ENCODE results near the gene AMPD1.

The AMPD1 gene

GRCh38 chr1:114696810-114697209 lies 1.5 kb upstream of the AMPD1 start:
- DNase-seq = no peak

DNA sequence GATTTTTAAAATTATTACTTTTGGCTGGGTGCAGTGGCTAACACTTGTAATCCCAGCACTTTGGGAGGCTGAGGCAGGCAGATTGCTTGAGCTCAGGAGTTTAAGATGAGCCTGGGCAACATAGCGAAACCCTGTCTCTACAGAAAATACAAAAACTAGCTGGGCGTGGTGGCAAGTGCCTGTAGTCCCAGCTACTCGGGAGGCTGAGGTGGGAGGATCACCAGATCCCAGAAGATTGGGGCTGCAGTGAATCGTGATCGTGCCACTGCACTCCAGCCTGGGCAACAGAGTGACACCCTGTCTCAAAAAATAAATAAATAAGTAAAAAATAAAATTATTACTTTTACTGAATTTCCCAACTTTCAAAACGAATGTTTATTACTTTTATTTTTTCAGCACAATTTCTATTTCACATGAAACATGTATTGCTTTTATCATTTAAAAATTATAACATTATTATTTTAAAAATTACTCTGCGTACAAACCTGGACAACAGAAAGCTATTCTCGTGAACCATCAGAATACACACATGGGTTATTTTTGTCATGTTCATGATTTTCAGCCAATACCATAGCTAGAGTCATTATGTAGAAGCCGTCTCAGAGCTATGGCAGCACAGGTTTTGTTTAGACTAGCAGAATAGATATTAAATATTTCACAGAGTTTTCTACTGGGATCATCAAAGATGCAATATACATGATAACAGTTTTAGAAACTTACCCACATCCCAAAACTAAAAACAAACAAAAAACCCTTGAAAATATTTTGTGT lies 621 bp downstream of the AMPD1 start:
- DNase-seq = no peak

DNA sequence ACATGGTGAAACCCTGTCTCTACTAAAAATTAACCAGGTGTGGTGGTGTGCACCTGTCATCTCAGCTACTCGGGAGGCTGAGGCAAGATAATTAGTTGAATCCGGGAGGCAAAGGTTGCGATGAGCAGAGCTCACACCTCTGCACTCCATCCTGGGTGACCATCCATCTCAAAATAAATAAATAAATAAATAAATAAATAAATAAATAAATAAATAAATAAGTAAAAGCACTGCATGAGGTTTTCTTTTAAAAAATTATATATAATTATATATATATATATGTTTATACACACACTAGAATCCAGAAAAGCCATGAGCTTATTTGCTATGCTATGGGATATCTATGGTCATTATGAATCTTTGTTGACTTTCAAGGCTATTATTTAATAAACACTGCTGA lies 2.4 kb downstream of the AMPD1 start:
- no peak for DNase-seq

DNA sequence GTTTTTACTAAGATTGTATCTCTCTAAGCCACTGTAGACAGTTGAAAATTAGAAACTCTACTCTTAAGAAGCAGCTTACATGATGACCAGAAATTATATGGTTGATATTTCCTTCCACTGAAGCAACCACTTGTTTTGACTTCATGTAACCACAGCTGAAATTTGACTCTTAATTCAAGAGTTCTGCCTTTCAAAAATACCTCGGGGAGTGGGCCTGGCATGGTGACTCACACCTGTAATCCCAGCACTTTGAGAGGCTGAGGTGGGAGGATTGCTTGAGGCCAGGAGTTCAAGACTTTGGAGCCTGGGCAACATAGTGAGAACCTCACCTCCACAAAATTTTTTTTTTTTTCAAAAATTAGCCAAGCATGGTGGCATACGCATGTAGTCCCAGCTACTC lies 4.3 kb downstream of the AMPD1 start:
- no peak for DNase-seq

- DNase-seq = no peak
Measured at GRCh38 chr1:114690148-114690547, 5.2 kb downstream of the AMPD1 start.

GRCh38 chr1:114688526-114688925 lies 6.8 kb downstream of the AMPD1 start:
- DNase-seq = no peak

DNA sequence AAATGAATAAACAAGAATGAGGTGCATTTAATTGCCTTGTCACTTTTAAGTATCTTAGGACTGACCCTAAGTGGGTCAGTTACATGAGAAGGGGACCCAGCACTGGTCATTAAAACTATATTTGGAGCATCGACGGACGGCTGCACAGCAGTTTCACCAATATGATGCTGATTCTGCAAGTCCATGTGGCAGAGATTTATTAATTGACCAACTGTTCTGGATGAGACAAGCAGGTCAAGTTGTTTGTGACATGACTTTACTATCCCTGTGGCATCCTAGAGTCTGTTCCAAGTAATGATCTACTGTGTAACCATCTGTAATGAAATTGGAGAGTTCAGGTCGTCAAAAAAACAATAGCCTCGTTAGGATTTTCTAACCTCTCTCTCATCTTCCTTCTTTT lies 9.5 kb downstream of the AMPD1 start:
- DNase-seq = no peak

- no peak for DNase-seq
Measured at GRCh38 chr1:114677691-114678090, 17.7 kb downstream of the AMPD1 start.

- DNase-seq = no peak
Measured at GRCh38 chr1:114676115-114676514, 19.2 kb downstream of the AMPD1 start.

- no peak for DNase-seq
Measured at GRCh38 chr1:114671939-114672275, 23.4 kb downstream of the AMPD1 start.

- DNase-seq = peak; percentile 26
Measured at GRCh38 chr1:114671011-114671938, 24.1 kb downstream of the AMPD1 start.

DNA sequence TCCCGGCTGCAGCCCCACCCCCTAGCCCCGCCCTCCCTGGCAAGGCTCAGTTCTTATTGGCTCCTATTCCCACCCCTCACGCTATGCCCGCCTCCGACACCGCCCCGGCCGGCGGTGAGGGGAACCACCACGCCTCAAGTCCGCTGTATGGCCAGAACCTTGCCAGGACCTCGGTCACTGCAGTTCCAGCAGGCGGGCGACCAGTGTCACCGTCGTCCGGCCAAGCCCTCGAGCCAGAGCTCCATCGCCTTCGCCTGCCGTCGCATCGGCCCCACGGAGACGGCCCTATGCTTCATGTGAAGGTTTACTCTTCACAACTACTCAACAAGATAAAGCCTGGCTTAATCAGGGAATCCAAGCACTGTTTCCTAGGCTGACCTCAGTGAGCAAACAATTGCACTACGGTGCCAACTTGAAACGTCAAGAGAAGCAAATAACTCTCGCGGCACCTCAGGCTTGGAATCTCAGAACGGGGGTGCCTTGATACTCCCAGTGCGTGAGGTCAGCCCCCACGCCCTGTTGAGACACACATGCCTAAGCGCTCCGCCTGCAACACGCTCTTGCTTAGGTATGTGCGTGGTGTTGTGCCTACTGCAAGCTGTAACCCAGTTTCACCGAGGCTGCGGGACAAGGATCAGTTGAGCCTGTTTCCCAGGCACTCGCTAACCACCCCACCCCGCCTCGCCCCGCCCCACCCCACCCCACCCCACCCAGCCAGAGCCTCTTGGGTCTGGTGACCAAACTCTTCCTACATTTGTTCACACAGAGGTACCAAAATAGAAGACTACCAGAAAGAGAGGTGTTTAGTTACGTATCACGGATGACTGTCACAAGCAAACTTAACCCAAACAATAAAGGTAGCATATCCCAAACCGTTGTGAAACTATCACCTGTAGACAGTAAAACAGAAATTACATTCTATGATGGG lies 25.0 kb downstream of the AMPD1 start:
- peak; percentile 50 for DNase-seq

DNA sequence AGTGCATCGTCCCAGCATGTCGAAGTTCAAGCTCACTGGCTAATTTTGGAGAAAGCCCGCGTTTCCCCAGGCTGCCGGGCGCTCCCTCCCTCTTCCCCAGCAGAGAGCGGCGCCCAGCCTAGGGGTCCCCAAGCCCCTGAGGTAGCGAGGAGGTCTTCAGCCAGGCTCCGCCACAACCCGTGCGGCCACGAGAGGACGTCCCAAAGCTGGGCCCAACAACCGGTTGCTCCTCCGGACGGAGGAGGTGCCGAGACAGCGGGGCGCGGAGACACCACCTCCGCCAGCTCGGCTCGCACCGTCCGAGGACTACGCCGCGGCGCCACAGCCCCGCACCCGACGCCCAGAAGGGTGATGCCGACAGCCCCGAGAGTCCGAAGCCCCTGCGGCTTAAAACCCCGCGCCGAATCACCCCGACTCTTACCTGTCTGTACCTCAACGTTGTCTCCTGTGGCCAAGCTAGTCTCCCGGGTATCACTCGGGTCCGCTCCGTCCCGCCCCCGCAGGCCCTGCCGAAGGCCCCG lies 25.7 kb downstream of the AMPD1 start, which contains the start of gene DENND2C:
TSS of gene DENND2C (minus strand) at position 488 of the 521 bp plus-strand sequence. CDS start 44,065 bp downstream, outside the sequence.
- no peak for DNase-seq

DNA sequence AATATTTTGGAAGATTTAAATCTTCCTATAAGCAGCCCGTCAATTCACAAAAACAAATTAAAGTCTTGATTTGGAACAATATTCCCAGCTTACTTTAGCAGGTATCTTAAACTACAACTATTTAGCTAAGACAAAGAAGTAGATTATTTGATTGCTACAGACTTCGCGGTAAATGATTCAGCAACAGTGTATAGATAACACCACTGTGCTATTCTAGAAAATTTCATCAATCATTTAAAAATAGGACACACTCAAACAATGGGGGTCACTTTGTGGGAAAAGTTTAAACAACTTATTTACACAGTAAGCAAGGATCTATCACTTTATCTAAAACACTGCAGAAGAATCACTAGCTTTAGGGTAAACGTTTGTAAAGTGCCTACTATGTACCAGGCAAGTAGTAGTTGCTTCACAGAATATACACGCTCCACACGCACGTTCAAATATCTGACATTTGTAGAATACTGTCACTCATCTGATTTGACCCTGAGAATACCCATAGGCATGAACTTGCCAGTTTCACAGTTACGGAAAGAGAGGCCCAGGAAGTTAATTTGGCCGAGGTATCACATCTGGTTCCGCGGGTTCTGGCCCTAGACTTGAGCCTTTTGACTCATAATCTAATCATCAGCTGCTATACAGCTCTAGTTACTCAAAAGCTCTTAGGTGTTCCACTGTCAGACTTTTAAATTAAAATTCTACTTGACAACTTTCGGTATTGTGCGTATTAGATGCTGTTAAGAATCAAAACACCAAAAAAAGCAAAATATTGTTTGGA lies 26.4 kb downstream of the AMPD1 start:
- DNase-seq = no peak

DNA sequence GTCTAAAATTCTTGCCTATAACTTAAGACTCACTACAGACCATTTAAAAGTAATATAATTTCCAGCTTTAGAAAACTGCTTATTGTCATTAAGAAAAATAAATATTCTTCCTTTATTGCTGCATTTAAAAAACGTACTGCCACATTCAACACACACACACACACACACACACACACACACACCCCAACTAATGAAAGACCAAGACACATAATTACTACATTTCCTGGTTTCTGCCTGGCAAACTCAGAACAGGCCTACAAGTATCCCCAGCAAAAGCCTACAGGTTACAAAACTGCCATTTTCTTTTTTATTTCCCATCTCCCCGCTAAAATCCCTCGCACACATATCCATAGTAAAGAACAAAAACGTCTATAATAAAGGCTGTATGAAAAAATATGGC lies 27.0 kb downstream of the AMPD1 start:
- no peak for DNase-seq

DNA sequence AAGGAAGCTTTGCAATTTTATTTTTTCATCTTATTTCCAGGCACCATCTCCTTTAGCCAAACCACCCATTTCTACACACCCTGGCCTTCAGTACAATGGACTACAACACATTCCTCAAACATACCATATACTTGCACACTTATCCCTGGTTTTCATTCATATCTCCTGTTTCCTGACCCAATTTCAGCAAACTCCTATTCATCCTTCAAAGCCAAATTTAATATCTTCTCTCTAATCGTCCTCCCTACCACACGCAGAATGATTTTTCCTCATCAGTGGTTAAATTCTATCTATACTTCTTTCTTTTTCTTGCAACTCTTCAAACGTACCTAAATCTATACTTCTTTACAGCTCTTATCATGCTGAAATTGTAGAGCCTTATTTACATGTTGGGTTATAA lies 28.4 kb downstream of the AMPD1 start:
- DNase-seq = no peak

- no peak for DNase-seq
Measured at GRCh38 chr1:114660238-114660637, 35.1 kb downstream of the AMPD1 start.

- no peak for DNase-seq
Measured at GRCh38 chr1:114651893-114652292, 43.5 kb downstream of the AMPD1 start.

- no peak for DNase-seq
Measured at GRCh38 chr1:114648503-114648902, 46.8 kb downstream of the AMPD1 start.

GRCh38 chr1:114641377-114641776 lies 54.0 kb downstream of the AMPD1 start:
- DNase-seq = no peak

DNA sequence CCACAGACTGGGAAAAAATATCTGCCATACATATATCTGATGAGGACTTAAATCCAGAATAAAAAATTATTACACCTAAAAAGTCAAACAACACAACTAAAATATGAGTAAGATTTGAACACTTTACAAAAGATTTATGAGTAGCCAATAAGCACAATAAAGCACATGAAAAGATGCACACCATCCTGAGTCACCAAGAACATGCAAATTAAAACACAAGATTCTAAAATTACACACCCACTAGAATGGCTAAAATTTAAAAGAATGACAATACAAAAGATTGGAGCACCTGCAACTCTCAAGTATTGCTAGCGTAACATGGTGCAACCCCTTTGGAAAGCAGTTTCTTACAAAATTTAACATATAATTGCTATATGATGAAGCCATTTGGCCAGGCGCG lies 56.4 kb downstream of the AMPD1 start:
- no peak for DNase-seq

DNA sequence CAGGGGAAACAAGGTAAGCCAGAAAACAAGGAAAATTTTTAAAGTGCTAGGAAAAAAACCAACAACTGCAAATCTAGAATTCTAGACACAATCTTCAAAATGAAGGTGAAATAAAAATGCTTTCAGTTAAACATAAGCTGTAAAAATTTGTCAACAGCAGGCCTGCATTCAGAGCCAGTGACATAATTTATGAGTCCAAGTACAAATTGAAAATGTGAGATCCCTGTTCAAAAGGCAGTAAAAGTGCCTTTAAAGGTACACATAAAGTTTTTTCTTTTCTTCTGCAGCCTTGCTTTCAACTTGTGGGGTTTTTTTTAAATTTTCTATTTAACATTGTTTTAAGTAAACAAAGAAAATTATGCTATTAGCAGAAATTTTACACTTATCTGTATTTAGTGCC lies 62.9 kb downstream of the AMPD1 start:
- DNase-seq = no peak

Measured in NCI-H446 treated with DMSO at 0.1 percent for 48 hours (cell line).